HepG2 (cell line): Measurements from ENCODE around the gene MRLN. TPM values are rescaled to one million over a fixed set of nuclear protein-coding genes. Genes with fewer than 3 reads are reported as not detected.

Source experiments
- ATAC-seq: fragments of 200-7000 bp; cut with Tn5 transposase; 3 replicates; pipeline ENCODE4 v1.9.1; 2020; ENCODE audit warnings: mild to moderate bottlenecking, moderate library complexity
- BruUV-seq: library from RNA; stranded (reverse); fragments of 400-500 nt; replicated peaks from 2 replicates; lab custom pipeline; 2021; lab: Mats Ljungman, UMichigan
- CTCF ChIA-PET: fragments of 300-600 bp; formaldehyde crosslinking; extraction: SDS; loops from one replicate; lab custom pipeline; 2021; ENCODE audit warnings: low total read pairs, inconsistent platforms, low intra/inter-chr PET ratio; lab: Yijun Ruan, JAX
- POLR2A ChIA-PET: fragments of 350-600 bp; sonication (Branson Sonifier 250); formaldehyde crosslinking; loops from one replicate; lab custom pipeline; 2020; ENCODE audit warnings: antibody characterized with exemption, inconsistent platforms; lab: Yijun Ruan, JAX
- DNase-seq: peaks from one replicate; pipeline ENCODE4 v3.0.0-alpha.2; 2015; ENCODE audit warnings: low spot score
- FAIRE-seq: peaks from 3 replicates; lab custom pipeline; 2011; peaks lifted over from hg19 to GRCh38; lab: Jason Lieb, UNC
- H2AFZ ChIP-seq: one replicate; pipeline ENCODE4 v1.6.1; 2011; ENCODE audit warnings: low read length, inconsistent platforms
- H3K27ac ChIP-seq: fragments of 300-600 bp; 3 replicates; pipeline ENCODE4 v1.8.0; 2011; ENCODE audit warnings: mixed run types, mild to moderate bottlenecking, mixed read lengths, low read length, inconsistent platforms; ENCODE audit not compliant: insufficient read depth; ENCODE audit errors: extremely low read length
- H3K27me3 ChIP-seq, 2 experiments: fragments of 200-600 bp in 1 of 2; 2 replicates in 1 of 2; 3 replicates in 1 of 2; pipeline versions ENCODE4 v1.6.0 to v1.8.0; 2011; ENCODE audit warnings: low read length in 2 of 2, mild to moderate bottlenecking in 2 of 2, moderate library complexity in 2 of 2, inconsistent platforms in 1 of 2; ENCODE audit not compliant: insufficient read depth in 2 of 2, control insufficient read depth in 1 of 2
- H3K36me3 ChIP-seq, 2 experiments: fragments of 200-600 bp in 1 of 2; replicated peaks in 1 of 2; 2 replicates in 1 of 2; 3 replicates in 1 of 2; pipeline versions ENCODE4 v1.5.1 to v1.8.0; 2011; ENCODE audit warnings: low read length in 2 of 2, inconsistent platforms in 1 of 2; ENCODE audit not compliant: insufficient read depth in 2 of 2, control insufficient read depth in 1 of 2
- H3K4me1 ChIP-seq: 2 replicates; pipeline ENCODE4 v1.5.1; 2012; ENCODE audit warnings: low read length, inconsistent platforms; ENCODE audit not compliant: insufficient read depth
- H3K4me2 ChIP-seq: 2 replicates; pipeline ENCODE4 v1.6.0; 2011; ENCODE audit warnings: low read depth, low read length, inconsistent platforms
- H3K4me3 ChIP-seq, 3 experiments: fragments of 200-600 bp in 1 of 3; sonication (generic), shearing (Covaris generic) in 1 of 3; replicated peaks in 1 of 3; 2 replicates each; pipeline ENCODE4 v1.5.1; 2011 to 2016; ENCODE audit warnings: low read length in 3 of 3, inconsistent platforms in 2 of 3, low read depth in 2 of 3, mild to moderate bottlenecking in 2 of 3, control low read depth in 1 of 3, mixed read lengths in 1 of 3; ENCODE audit not compliant: insufficient read depth in 1 of 3
- H3K79me2 ChIP-seq: one replicate; pipeline ENCODE4 v1.6.1; 2011; ENCODE audit warnings: low read length, inconsistent platforms; ENCODE audit not compliant: insufficient read depth
- H3K9ac ChIP-seq: 2 replicates; pipeline ENCODE4 v1.6.0; 2011; ENCODE audit warnings: mild to moderate bottlenecking, low read depth, low read length, inconsistent platforms; ENCODE audit not compliant: insufficient read depth
- H3K9me3 ChIP-seq: 2 replicates; pipeline ENCODE4 v1.5.1; 2012; ENCODE audit warnings: mild to moderate bottlenecking, low read length
- H4K20me1 ChIP-seq: 2 replicates; pipeline ENCODE4 v1.6.0; 2011; ENCODE audit warnings: inconsistent platforms, mild to moderate bottlenecking, low read length, moderate library complexity; ENCODE audit not compliant: insufficient read depth
- GABPB1 ChIP-seq: IDR thresholded peaks from 2 replicates; pipeline ENCODE4 v1.6.1; 2016; ENCODE audit warnings: mild to moderate bottlenecking, missing genetic modification reagents, moderate library complexity, missing compliant biosample characterization
- HNF4G ChIP-seq, 2 experiments: sonication (generic) in 1 of 2; formaldehyde crosslinking in 1 of 2; IDR thresholded peaks; 2 replicates each; pipeline versions ENCODE4 v1.4.0 to v1.6.1; 2011 to 2020; ENCODE audit warnings: borderline replicate concordance in 2 of 2, low read depth in 2 of 2, mild to moderate bottlenecking in 2 of 2, low read length in 1 of 2, missing genetic modification reagents in 1 of 2, moderate library complexity in 1 of 2
- NFE2 ChIP-seq: sonication (generic); formaldehyde crosslinking; IDR thresholded peaks from 2 replicates; pipeline ENCODE4 v1.4.0; 2020; ENCODE audit warnings: missing genetic modification reagents
- NR3C1 ChIP-seq: sonication (generic); formaldehyde crosslinking; IDR thresholded peaks from 2 replicates; pipeline ENCODE4 v1.4.0; 2020; ENCODE audit warnings: missing genetic modification reagents
- SKI ChIP-seq: fragments of 450-650 bp; IDR thresholded peaks from one replicate; pipeline ENCODE4 v1.6.1; 2018; ENCODE audit warnings: mild to moderate bottlenecking; ENCODE audit not compliant: partially characterized antibody
- ZBTB20 ChIP-seq: sonication (generic); formaldehyde crosslinking; IDR thresholded peaks from 2 replicates; pipeline ENCODE4 v1.8.1; 2023; ENCODE audit warnings: missing genetic modification reagents, low read depth, mild to moderate bottlenecking, borderline replicate concordance
- ZNF34 ChIP-seq: sonication (generic); formaldehyde crosslinking; IDR thresholded peaks from 2 replicates; pipeline ENCODE4 v1.4.0; 2020; ENCODE audit warnings: mild to moderate bottlenecking, missing genetic modification reagents, borderline replicate concordance
- ZNF543 ChIP-seq: sonication (generic); formaldehyde crosslinking; IDR thresholded peaks from 2 replicates; pipeline ENCODE4 v1.4.0; 2020; ENCODE audit warnings: mild to moderate bottlenecking, missing genetic modification reagents
- ZNF772 ChIP-seq: sonication (generic); formaldehyde crosslinking; IDR thresholded peaks from 2 replicates; pipeline ENCODE4 v1.5.0; 2020; ENCODE audit warnings: mild to moderate bottlenecking, missing genetic modification reagents
- ZNF879 ChIP-seq: sonication (generic); formaldehyde crosslinking; IDR thresholded peaks from 2 replicates; pipeline ENCODE4 v1.8.1; 2023; ENCODE audit warnings: missing genetic modification reagents
- WGBS: methylation state at CpG from one replicate; pipeline ENCODE4 v1.1.6; 2017; ENCODE audit warnings: low lambda C conversion rate; 5-methylcytosine and 5-hydroxymethylcytosine counted together
- in situ Hi-C: cut with HindIII; loops from 2 replicates; pipeline ENCODE4 v1.10.0; 2017; ENCODE audit warnings: low pct_unique_long_range_greater_than_20kb; ENCODE audit not compliant: extremely low pct_ligation_motif_present
- intact Hi-C: fragments of 100-400 bp; cut with micrococcal nuclease; formaldehyde crosslinking; loops from one replicate; pipeline ENCODE4 v1.10.0; 2022; ENCODE audit not compliant: unreplicated experiment
- polyA plus RNA-seq, 8 experiments: library from polyadenylated mRNA; depleted of rRNA in 3 of 8; stranded (reverse) in 7 of 8; unstranded in 1 of 8; fragments of >200 nt; fragmentation: Illumina TruSeq in 4 of 8; extraction: Trizol in 4 of 8; gene quantifications; 2 replicates each; pipeline versions ENCODE4 v1.2.1 to v1.2.3, GENCODE V29; 2011 to 2016; ENCODE audit warnings: low read depth in 4 of 8, missing spikeins in 1 of 8, mixed read lengths in 1 of 8; ENCODE audit not compliant: insufficient read depth in 1 of 8
- total RNA-seq, 5 experiments: library from RNA; depleted of rRNA; stranded (reverse); fragments of >200 nt; fragmentation: Illumina TruSeq; extraction: Trizol; gene quantifications; 2 replicates each; pipeline ENCODE4 v1.2.3, GENCODE V29; 2016; ENCODE audit warnings: low read depth in 1 of 5
- TF ChIP-seq, protein P1 (sequence below): sonication (generic); formaldehyde crosslinking; IDR thresholded peaks from 2 replicates; pipeline ENCODE4 v1.8.0; 2022; ENCODE audit warnings: mild to moderate bottlenecking, missing genetic modification reagents, borderline replicate concordance
- TF ChIP-seq, protein P2 (sequence below): sonication (generic); formaldehyde crosslinking; IDR thresholded peaks from 2 replicates; pipeline ENCODE4 v1.5.1; 2020; ENCODE audit warnings: missing genetic modification reagents, mild to moderate bottlenecking, borderline replicate concordance
- TF ChIP-seq, protein P3 (sequence below): sonication (generic); formaldehyde crosslinking; IDR thresholded peaks from 2 replicates; pipeline ENCODE4 v1.4.0; 2020; ENCODE audit warnings: missing genetic modification reagents
- TF ChIP-seq, protein P4 (sequence below): sonication (generic); formaldehyde crosslinking; IDR thresholded peaks from 2 replicates; pipeline ENCODE4 v1.4.0; 2020; ENCODE audit warnings: low read depth, mild to moderate bottlenecking, missing genetic modification reagents

Gene MRLN
- total and polyA plus RNA-seq, 2 of the 13 experiments (the other 11 are each of a cell fraction or from before 2014, with no cell fraction given) = not detected

DNA sequence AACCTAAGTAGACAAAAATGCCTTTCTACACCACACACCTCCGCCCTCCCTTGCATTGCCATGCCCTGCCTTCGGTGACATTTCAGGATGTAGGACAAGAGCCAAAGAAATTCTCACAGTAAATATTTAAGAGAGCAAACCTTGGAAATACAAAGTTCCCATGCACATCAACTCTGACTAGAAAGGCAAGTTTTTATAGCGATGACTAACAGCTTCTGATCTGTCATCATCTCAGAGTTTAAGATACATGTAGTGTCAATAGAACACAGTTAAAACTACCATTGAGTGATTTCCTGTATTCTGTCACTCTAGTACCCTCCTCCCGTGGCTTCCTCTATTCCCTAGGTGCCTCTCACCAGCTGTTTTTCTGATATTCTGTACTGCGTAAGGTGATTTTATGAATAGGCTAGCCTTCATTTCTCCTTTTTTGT lies 64.3 kb downstream of the MRLN start:
- intact Hi-C loops (no loop called here), in situ Hi-C loops (no loop called here)
- ATAC-seq (no peak), DNase-seq (no peak), FAIRE-seq (no peak)
- no peaks in the 10 kb centered on the region for H3K36me3 ChIP-seq
- WGBS = 21% methylated on average over 5 of the region's 5 CpGs
- H3K27me3 ChIP-seq = no peaks in the 10 kb centered on the region
- no peak overlapping the region for H3K4me3 ChIP-seq
- no peaks in the 10 kb centered on the region for H3K4me1 ChIP-seq
- no peak overlapping the region for H3K9ac ChIP-seq
- CTCF ChIA-PET = no interaction called here
- no peaks in the 10 kb centered on the region for H3K79me2 ChIP-seq
- H2AFZ ChIP-seq = no peak overlapping the region
- H3K9me3 ChIP-seq = no peaks in the 10 kb centered on the region
- POLR2A ChIA-PET = no interaction called here
- BruUV-seq = no TSS peak
- H3K27ac ChIP-seq = no peak overlapping the region
- no peaks in the 10 kb centered on the region for H4K20me1 ChIP-seq
- TF ChIP-seq ZNF772 (CRISPR knock-in tag) (no peak), ZNF34 (CRISPR knock-in tag) (no peak), ZNF879 (CRISPR knock-in tag) (no peak)
- no peak overlapping the region for H3K4me2 ChIP-seq

DNA sequence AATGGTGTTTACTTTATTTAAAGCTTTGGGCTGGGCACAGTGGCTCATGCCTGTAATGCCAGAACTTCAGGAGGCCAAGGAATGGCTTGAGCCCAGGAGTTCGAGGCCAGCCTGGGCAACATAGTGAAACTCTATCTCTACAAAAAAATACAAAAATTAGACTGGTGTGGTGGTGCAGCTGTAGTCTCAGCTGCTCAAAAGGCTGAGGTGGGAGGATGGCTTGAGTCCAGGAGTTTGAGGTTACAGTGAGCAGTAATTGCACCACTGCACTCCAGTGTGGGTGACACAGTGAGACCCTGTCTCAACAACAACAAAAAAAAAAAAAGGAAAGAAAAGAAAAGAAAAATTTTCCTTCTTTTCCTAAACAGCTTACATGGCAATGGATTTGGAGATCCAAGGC lies 65.6 kb downstream of the MRLN start:
- no peak for DNase-seq
- Histone ChIP-seq H3K36me3 (no peaks in the 10 kb centered on the region), H3K4me1 (no peaks in the 10 kb centered on the region), H4K20me1 (no peaks in the 10 kb centered on the region), H3K9ac (no peak overlapping the region), H3K27me3 (no peaks in the 10 kb centered on the region), H3K9me3 (no peaks in the 10 kb centered on the region), H3K27ac (no peak overlapping the region), H3K4me3 (no peak overlapping the region), H2AFZ (no peak overlapping the region), H3K79me2 (no peaks in the 10 kb centered on the region), H3K4me2 (no peak overlapping the region)
- no peak for FAIRE-seq
- ChIA-PET POLR2A (no interaction called here), CTCF (no interaction called here)
- in situ Hi-C loops = no loop called here
- no peak for ATAC-seq
- 0% methylated on average over 1 of the region's 1 CpG for WGBS
- no TSS peak for BruUV-seq
- intact Hi-C loops = no loop called here
- TF ChIP-seq ZBTB20 (no peak), NFE2 (CRISPR knock-in tag) (no peak), HNF4G (IDR thresholded peaks at IDR 0.05; ENCODE audit: borderline replicate concordance, low read depth, low read length) (no peak), HNF4G (CRISPR knock-in tag; IDR thresholded peaks at IDR 0.05; ENCODE audit: borderline replicate concordance, low read depth) (no peak), ZNF543 (no peak), SKI (no peak), NR3C1 (CRISPR knock-in tag) (no peak), GABPB1 (CRISPR knock-in tag) (no peak)
- TF ChIP-seq, protein P1, sequence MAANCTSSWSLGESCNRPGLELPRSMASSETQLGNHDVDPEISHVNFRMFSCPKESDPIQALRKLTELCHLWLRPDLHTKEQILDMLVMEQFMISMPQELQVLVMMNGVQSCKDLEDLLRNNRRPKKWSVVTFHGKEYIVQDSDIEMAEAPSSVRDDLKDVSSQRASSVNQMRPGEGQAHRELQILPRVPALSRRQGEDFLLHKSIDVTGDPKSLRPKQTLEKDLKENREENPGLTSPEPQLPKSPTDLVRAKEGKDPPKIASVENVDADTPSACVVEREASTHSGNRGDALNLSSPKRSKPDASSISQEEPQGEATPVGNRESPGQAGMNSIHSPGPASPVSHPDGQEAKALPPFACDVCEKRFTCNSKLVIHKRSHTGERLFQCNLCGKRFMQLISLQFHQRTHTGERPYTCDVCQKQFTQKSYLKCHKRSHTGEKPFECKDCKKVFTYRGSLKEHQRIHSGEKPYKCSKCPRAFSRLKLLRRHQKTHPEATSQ (CRISPR knock-in tag) = no peak
- TF ChIP-seq, protein P2, sequence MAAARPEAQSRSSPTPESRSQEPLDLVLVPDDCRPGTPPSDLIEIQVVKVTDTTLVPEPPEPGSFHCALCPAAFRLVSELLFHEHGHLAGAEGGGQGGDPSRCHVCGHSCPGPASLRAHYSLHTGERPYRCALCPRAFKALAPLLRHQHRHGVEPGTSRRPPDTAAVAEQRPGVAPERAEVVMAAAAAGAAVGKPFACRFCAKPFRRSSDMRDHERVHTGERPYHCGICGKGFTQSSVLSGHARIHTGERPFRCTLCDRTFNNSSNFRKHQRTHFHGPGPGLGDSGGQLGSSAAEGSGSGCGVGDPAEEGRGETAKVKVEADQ = no peak
- TF ChIP-seq, protein P3, sequence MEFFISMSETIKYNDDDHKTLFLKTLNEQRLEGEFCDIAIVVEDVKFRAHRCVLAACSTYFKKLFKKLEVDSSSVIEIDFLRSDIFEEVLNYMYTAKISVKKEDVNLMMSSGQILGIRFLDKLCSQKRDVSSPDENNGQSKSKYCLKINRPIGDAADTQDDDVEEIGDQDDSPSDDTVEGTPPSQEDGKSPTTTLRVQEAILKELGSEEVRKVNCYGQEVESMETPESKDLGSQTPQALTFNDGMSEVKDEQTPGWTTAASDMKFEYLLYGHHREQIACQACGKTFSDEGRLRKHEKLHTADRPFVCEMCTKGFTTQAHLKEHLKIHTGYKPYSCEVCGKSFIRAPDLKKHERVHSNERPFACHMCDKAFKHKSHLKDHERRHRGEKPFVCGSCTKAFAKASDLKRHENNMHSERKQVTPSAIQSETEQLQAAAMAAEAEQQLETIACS (CRISPR knock-in tag) = no peak
- TF ChIP-seq, protein P4, sequence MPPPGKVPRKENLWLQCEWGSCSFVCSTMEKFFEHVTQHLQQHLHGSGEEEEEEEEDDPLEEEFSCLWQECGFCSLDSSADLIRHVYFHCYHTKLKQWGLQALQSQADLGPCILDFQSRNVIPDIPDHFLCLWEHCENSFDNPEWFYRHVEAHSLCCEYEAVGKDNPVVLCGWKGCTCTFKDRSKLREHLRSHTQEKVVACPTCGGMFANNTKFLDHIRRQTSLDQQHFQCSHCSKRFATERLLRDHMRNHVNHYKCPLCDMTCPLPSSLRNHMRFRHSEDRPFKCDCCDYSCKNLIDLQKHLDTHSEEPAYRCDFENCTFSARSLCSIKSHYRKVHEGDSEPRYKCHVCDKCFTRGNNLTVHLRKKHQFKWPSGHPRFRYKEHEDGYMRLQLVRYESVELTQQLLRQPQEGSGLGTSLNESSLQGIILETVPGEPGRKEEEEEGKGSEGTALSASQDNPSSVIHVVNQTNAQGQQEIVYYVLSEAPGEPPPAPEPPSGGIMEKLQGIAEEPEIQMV (CRISPR knock-in tag) = no peak
